Stimulated activated CD8-positive, alpha-beta memory T cell treated with anti-CD3 and anti-CD28 coated beads, Interleukin-7, amount 100 ng/mL, for 1 hour (primary cell): ENCODE data around the gene ELF4.
A peak's percentile ranks its signal among the peaks of the same experiment; 100 is the strongest.
"Not testable (repeated sequence)": the region's sequence is repeated elsewhere in the genome, so short reads cannot be mapped to it uniquely, and the experiment has no call there.

ENCODE experiments used
- DNase-seq, 2 donors: peaks; one replicate each; pipeline ENCODE4 v3.0.0-alpha.2; 2020; ENCODE audit warnings: low read depth in 2 of 2

The ELF4 gene

GRCh38 chrX:130115119-130115885 lies 5.0 kb upstream of the ELF4 start:
- not testable (repeated sequence) for DNase-seq

GRCh38 chrX:130114141-130114588 lies 3.9 kb upstream of the ELF4 start:
- no peak for DNase-seq

GRCh38 chrX:130111220-130112154 lies 1.2 kb upstream of the ELF4 start:
- no peak for DNase-seq

- no peak for DNase-seq
Measured at GRCh38 chrX:130109429-130110378, 593 bp downstream of the ELF4 start.

- no peak for DNase-seq
Measured at GRCh38 chrX:130108647-130109428, 1.5 kb downstream of the ELF4 start.

- DNase-seq, result no peak
Measured at GRCh38 chrX:130106071-130106470, 4.2 kb downstream of the ELF4 start.

- DNase-seq, result no peak
Measured at GRCh38 chrX:130105244-130105643, 5.1 kb downstream of the ELF4 start.

- DNase-seq, result no peak
Measured at GRCh38 chrX:130103605-130104004, 6.7 kb downstream of the ELF4 start.

- no peak for DNase-seq
Measured at GRCh38 chrX:130100180-130100579, 10.1 kb downstream of the ELF4 start.

- no peak for DNase-seq
Measured at GRCh38 chrX:130098210-130098552, 12.1 kb downstream of the ELF4 start.

- DNase-seq, result no peak
Measured at GRCh38 chrX:130097507-130098209, 12.6 kb downstream of the ELF4 start.

- DNase-seq, result no peak
Measured at GRCh38 chrX:130095249-130096030, 14.9 kb downstream of the ELF4 start.

- DNase-seq, result no peak
Measured at GRCh38 chrX:130094696-130095095, 15.6 kb downstream of the ELF4 start.

- no peak for DNase-seq
Measured at GRCh38 chrX:130093271-130093670, 17.0 kb downstream of the ELF4 start.

- peak; percentile 51 to 71 for DNase-seq
Measured at GRCh38 chrX:130091980-130092522, 18.2 kb downstream of the ELF4 start.

- no peak for DNase-seq
Measured at GRCh38 chrX:130090364-130090763, 19.9 kb downstream of the ELF4 start.

- peak in 1 of 2 donors; percentile 27 for DNase-seq
Measured at GRCh38 chrX:130086447-130087206, 23.7 kb downstream of the ELF4 start.
